ENCODE results near the gene ELAVL1. TPM values are rescaled to one million over a fixed set of nuclear protein-coding genes. Genes with fewer than 3 reads are reported as not detected.

Gene ELAVL1
- total RNA-seq, 1 donor from 2014 or later: 89.6 TPM

GRCh38 chr19:7933828-7934725 is 71.4 kb downstream of the ELAVL1 start:
- DNase-seq (ENCODE audit: extremely low spot score, unreplicated experiment): no peak
- H3K27ac Mint-ChIP-seq (ENCODE audit: unreplicated experiment): no peak overlapping the region
- H3K4me3 Mint-ChIP-seq (ENCODE audit: unreplicated experiment): no peak overlapping the region
- TF ChIP-seq CTCF (IDR thresholded peaks at IDR 0.05): no peak
- peaks cover 15% of the 10 kb centered on the region for H3K4me1 Mint-ChIP-seq (ENCODE audit: unreplicated experiment)
- no peaks in the 10 kb centered on the region for H3K27me3 Mint-ChIP-seq (ENCODE audit: unreplicated experiment)
- H3K36me3 Mint-ChIP-seq (ENCODE audit: unreplicated experiment): peaks cover 33% of the 10 kb centered on the region
- H3K9me3 Mint-ChIP-seq (ENCODE audit: unreplicated experiment): no peaks in the 10 kb centered on the region

GRCh38 chr19:7933411-7933810 is 72.0 kb downstream of the ELAVL1 start:
- H3K9me3 Mint-ChIP-seq (ENCODE audit: unreplicated experiment): no peaks in the 10 kb centered on the region
- H3K27ac Mint-ChIP-seq (ENCODE audit: unreplicated experiment): no peak overlapping the region
- no peaks in the 10 kb centered on the region for H3K27me3 Mint-ChIP-seq (ENCODE audit: unreplicated experiment)
- no peak overlapping the region for H3K4me3 Mint-ChIP-seq (ENCODE audit: unreplicated experiment)
- peak; percentile 39 for TF ChIP-seq CTCF (IDR thresholded peaks at IDR 0.05)
- DNase-seq (ENCODE audit: extremely low spot score, unreplicated experiment): no peak
- peaks cover 32% of the 10 kb centered on the region for H3K36me3 Mint-ChIP-seq (ENCODE audit: unreplicated experiment)
- H3K4me1 Mint-ChIP-seq (ENCODE audit: unreplicated experiment): peaks cover 22% of the 10 kb centered on the region

- Mint-ChIP-seq H3K4me3 (ENCODE audit: unreplicated experiment) (no peak overlapping the region), H3K36me3 (ENCODE audit: unreplicated experiment) (peaks cover 34% of the 10 kb centered on the region), H3K27ac (ENCODE audit: unreplicated experiment) (no peak overlapping the region), H3K27me3 (ENCODE audit: unreplicated experiment) (no peaks in the 10 kb centered on the region), H3K4me1 (ENCODE audit: unreplicated experiment) (peaks cover 27% of the 10 kb centered on the region), H3K9me3 (ENCODE audit: unreplicated experiment) (no peaks in the 10 kb centered on the region)
- TF ChIP-seq CTCF (IDR thresholded peaks at IDR 0.05): no peak
- no peak for DNase-seq (ENCODE audit: extremely low spot score, unreplicated experiment)
Observed at GRCh38 chr19:7932930-7933300, 72.5 kb downstream of the ELAVL1 start.

DNA sequence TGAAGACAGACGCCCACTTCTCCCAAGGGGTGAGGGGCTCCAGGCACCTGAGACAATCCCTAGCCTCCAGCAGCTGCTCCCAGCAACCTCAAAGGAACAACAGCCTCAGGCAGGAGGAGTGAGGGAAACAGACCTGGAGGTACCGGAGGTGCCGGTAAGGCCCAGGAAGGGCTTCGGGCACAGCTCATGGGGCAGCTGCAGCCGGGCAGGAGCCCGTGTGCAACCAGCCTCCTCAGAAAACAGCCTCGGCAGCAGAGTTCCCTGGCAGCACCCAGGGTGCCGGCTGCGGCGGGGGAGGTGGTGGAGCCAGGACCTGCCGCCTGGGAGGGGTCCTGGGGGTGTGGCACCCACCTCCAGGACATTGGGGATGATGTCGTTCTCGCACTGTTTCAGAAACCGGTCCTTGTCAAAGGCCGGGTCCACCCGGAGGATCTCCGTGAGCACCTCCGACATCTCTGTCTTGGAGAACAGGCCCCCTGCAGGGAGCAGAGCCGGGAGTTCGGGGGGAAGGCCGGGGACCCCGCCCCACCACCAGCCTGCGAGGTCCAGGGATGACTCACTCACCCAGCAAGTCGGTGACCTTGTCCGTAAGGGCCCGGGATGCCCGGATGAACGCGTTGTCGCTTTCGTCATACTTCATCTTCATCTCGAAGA is 73.0 kb downstream of the ELAVL1 start:
- no peaks in the 10 kb centered on the region for H3K27me3 Mint-ChIP-seq (ENCODE audit: unreplicated experiment)
- H3K27ac Mint-ChIP-seq (ENCODE audit: unreplicated experiment): no peak overlapping the region
- DNase-seq (ENCODE audit: extremely low spot score, unreplicated experiment): no peak
- no peak overlapping the region for H3K4me3 Mint-ChIP-seq (ENCODE audit: unreplicated experiment)
- TF ChIP-seq CTCF (IDR thresholded peaks at IDR 0.05): no peak
- no peaks in the 10 kb centered on the region for H3K9me3 Mint-ChIP-seq (ENCODE audit: unreplicated experiment)
- peaks cover 31% of the 10 kb centered on the region for H3K36me3 Mint-ChIP-seq (ENCODE audit: unreplicated experiment)
- H3K4me1 Mint-ChIP-seq (ENCODE audit: unreplicated experiment): peaks cover 28% of the 10 kb centered on the region
